Cardiac fibroblast (primary cell): ENCODE results near the gene CALCOCO1.

Source experiments
- DNase-seq, 2 donors: peaks; one replicate each; pipeline versions ENCODE4 v3.0.0 to v3.0.0-alpha.2; 2010; ENCODE audit warnings: low read depth in 2 of 2
- H3K4me3 ChIP-seq, 2 donors: replicated peaks in 1 of 2; 1 replicate in 1 of 2; 2 replicates in 1 of 2; pipeline ENCODE4 v1.5.1; 2011; ENCODE audit warnings: low read depth in 2 of 2, low read length in 2 of 2, mild to moderate bottlenecking in 2 of 2, moderate library complexity in 1 of 2
- CTCF ChIP-seq: IDR thresholded peaks from one replicate; pipeline ENCODE4 v1.5.1; 2011; ENCODE audit warnings: low read depth, mild to moderate bottlenecking, low read length, inconsistent platforms

The CALCOCO1 gene

GRCh38 chr12:53659571-53659981 is 67.7 kb downstream of the CALCOCO1 start:
- H3K4me3 ChIP-seq: no peak overlapping the region
- no peak for TF ChIP-seq CTCF
- peak; percentile 29 to 81 for DNase-seq

GRCh38 chr12:53659011-53659551 is 68.2 kb downstream of the CALCOCO1 start:
- DNase-seq: peak; percentile 78 to 94
- H3K4me3 ChIP-seq: no peak overlapping the region
- no peak for TF ChIP-seq CTCF
